GM18858 (cell line): ENCODE results near the gene NIFK.
"Not testable (repeated sequence)": the region's sequence is repeated elsewhere in the genome, so short reads cannot be mapped to it uniquely, and the experiment has no call there.

Source experiments
- ATAC-seq: cut with Tn5 transposase; IDR thresholded peaks from one replicate; pipeline ENCODE4 v1.9.1; 2021; ENCODE audit not compliant: unreplicated experiment

NIFK gene

DNA sequence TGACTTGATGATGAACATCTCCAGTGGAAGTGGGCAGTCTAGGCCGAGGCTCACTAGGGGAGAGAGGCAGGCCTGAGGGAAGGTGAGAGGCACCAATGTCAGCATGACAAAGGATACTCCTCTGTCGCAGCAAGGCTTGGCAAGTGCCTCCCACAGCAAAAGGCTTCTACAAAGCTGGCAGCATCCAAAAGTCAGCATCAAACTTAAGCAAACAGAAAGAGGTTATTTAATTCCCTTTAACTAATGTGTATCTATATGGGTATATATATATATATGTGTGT is 41.6 kb downstream of the NIFK start:
- no peak for ATAC-seq

DNA sequence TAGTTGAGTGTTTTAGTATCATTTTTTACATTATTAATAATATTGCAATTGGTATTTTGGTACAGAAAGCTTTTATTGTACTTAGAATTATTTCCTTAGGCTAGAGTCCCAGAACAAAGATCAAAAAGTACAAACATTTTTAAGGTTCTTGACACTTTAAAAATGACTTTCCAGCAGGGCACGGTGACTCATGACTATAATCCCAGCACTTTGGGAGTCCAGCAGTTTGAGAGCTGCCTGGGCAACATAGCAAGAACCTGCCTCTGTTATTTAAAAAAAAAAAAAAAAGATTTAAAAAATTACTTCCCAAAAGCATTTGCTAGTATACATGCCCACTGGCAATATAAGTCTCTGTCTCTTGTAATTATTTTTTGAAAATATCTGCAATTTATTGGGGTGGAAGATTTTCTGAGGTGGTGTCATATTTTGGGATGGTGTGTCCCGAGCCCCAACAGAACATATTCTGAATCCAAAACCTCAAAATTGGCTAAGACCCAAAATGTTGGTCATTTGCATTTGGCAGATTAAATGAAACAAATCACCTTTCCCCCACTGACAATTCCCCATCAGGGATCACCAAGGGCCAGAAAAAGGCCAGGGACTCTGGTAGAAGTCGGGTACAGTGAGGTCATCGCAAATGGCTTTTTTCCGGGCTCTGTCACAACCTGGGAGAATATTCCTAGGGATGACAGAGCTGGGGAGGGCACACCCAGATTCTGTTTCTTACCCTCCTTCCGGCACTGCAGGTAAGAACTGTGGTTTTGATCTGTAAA is 42.1 kb downstream of the NIFK start:
- no peak for ATAC-seq

DNA sequence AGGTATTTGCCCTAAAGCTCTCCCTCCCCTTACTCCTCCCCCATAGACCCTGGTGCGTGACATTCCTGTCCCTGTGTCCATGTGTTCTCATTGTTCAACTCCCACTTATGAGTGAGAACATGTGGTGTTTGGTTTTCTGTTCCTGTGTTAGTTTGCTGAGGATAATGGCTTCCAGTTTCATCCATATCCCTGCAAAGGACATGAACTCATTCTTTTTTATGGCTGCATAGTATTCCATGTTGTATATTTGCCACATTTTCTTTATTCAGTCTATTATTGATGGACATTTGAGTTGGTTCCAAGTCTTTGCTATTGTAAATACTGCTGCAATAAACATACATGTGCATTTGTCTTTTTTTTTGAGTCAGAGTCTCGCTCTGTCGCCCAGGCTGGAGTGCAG is 46.1 kb downstream of the NIFK start:
- ATAC-seq: not testable (repeated sequence)

DNA sequence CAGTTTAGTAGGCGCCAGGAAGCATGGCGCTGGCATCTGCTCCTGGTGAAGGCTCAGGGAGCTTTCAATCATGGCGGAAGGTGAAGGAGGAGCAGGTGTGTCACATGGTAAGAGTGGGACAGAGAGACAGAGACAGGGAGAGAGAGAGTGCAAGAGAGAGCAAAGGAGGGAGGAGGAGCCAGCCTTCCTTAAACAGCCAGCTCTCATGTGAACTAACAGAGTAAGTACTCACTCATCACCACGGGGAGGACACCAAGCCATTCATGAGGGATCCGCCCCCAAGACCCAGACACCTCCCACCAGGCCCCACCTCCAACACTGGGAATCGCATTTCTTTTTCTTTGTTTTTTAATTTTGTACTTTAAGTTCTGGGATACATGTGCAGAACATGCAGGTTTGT is 46.6 kb downstream of the NIFK start:
- ATAC-seq: no peak

DNA sequence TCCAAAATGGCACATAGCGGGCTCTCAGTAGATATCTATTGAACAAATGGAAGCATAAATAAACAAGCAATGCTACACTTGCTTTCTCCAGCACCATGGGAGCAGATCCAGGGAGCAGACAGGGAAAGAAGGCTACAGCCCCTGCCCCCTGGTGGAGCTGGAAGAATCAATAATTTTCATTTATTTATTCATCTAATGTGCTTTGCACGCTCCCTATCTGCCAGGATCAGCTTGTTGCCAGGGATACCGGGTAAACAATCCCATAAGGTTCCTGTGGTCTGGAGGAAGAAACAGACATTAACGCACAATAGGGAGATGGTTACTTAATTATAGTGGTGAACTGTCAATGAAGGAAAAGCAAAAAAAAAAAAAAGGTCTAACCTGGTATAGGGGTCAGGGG is 47.3 kb downstream of the NIFK start:
- no peak for ATAC-seq

DNA sequence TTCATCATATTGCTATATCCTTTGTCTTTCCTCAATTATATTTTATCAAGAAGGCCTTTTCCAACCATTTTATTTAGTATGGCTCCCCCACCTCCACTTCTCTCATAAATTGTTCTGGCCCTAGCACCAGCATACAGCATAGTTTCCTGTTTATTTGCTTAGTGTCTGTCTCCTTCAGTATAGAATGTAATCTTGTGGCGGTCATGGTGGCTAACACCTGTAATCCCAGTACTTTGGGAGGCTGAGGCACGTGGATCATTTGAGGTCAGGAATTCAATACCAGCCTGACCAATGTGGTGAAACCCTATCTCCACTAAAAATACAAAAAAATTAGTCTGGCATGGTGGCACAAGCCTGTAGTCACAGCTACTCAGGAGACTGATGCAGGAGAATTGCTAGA is 47.9 kb downstream of the NIFK start:
- ATAC-seq: no peak

DNA sequence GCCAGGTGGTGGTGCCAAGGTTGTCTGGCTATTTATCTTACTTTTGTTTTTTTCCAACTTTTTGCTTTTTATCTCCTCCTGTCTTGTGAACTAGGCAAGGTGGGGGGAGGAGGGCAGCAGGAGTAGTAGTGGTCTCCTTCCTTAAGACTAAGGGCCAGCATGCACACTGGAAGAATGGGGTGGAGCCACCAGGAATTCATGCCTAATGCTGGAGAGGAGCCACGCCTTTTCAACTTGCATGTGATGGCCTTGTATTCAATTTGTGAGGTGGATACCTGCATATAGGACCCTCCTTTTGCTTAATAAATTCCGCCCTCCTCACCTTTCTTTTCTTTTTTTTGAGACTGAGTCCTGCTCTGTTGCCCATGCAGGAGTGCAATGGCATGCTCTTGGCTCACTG is 49.8 kb downstream of the NIFK start:
- ATAC-seq: no peak

DNA sequence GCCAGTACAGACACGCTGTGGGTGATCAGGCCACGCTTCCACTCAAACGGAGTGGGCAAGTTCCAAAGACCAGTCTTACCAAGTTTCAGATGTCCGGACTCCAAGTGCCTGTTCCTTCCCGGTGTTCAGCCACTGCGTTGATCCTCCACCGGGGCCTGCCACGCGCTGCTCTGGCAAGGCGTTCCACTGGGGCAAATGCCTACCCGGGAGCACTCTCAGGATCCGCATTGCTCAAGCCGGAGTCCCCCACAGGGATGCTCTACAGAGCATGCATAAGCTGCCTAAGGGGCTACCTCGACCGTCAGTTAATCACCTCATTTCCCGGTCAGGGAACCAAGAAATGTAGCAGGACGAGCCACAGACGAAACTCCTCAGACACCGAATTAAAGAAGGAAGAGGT is 50.5 kb downstream of the NIFK start:
- no peak for ATAC-seq

DNA sequence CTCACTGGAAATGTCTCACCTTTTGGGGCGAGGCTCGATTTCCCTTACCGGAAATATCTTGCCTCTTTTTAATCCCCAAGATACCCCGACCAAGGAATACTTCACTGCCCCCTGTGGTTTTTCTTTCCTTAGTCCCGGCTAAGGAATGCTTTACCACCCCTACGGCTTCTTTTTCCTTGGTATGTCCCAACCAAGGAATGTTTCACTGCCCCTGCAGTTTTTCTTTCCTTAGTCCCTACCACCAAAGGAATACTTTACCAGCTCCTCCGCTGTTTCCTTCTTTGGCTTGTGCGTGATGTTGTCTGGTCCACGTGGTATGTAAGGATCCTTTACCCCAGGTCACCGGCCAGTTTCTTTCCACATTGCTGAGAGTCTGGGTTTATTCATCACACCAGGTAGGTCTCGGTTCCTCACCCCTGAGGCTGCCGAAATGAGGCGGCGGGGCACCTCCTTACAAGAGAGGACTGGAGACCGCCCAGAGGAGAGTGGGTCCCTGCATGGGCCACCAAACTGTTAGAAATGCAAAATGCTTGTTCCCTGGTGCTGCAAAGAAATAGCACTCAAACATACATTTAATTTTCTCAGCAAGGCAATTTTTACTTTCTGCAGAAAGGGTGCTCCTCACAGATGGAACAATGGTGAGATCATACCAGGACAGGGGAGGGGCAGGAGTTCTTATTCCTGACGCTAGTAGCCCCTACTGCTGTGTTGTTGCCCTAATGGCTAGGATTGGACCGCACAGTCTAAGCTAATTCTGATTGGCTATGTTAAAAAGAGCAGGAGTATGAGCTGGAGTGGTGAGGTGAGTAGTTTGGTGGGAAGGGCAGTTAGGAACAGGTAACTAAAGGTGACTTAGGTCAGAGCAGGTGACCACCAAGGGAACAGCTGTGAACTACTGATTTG is 54.0 kb downstream of the NIFK start:
- ATAC-seq: no peak

DNA sequence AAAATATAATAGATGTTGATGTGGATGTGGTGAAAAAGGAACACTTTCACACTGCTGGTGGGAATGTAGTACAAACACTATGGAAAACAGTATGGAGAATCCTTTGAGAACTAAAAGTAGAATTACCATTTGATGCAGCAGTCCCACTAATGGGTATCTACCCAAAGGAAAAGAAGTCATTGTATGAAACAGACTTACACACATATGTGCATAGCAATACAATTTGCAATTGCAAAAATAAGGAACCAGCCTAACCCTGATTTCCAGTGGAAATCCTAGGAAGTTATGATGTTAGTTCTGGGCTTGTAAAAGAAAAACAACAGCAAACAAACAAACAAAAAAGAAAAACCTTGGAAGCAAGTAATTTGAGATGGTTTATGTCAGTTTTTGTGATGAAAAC is 58.8 kb downstream of the NIFK start:
- no peak for ATAC-seq
